Stimulated activated naive CD8-positive, alpha-beta T cell treated with anti-CD3 and anti-CD28 coated beads, Interleukin-15, Interleukin-2, amounts not matched to agents 100 U/mL and 50 U/mL, for 24 hours (primary cell): Measurements from ENCODE around the gene ORC5.
A peak's percentile ranks its signal among the peaks of the same experiment; 100 is the strongest.
"Not testable (repeated sequence)": the region's sequence is repeated elsewhere in the genome, so short reads cannot be mapped to it uniquely, and the experiment has no call there.

ENCODE experiments used
- ATAC-seq: fragments of 150-1000 bp; cut with Tn5 transposase; one replicate; pipeline ENCODE4 v1.10.0; 2021
- DNase-seq: peaks from one replicate; pipeline ENCODE4 v3.0.0; 2021

ORC5 gene

GRCh38 chr7:104192434-104192833 lies 15.4 kb downstream of the ORC5 start:
- ATAC-seq (no peak), DNase-seq (no peak)

GRCh38 chr7:104185346-104185745 lies 22.5 kb downstream of the ORC5 start:
- DNase-seq (no peak), ATAC-seq (no peak)

- DNase-seq: no peak
These were observed 28.6 kb downstream of the ORC5 start for GRCh38 chr7:104179178-104179577.

GRCh38 chr7:104177565-104178083 lies 30.2 kb downstream of the ORC5 start:
- not testable (repeated sequence) for DNase-seq, ATAC-seq

More at GRCh38 chr7:104179178-104179577, 28.6 kb downstream of the ORC5 start:
- ATAC-seq: no peak

GRCh38 chr7:104176332-104176731 lies 31.5 kb downstream of the ORC5 start:
- ATAC-seq (no peak), DNase-seq (no peak)

- DNase-seq: no peak
- ATAC-seq: no peak
These were observed 32.3 kb downstream of the ORC5 start for GRCh38 chr7:104175361-104175984.

- ATAC-seq: no peak
- DNase-seq: no peak
These were observed 33.0 kb downstream of the ORC5 start for GRCh38 chr7:104174798-104175197.

GRCh38 chr7:104162081-104162480 lies 45.7 kb downstream of the ORC5 start:
- ATAC-seq (no peak), DNase-seq (no peak)

GRCh38 chr7:104161244-104161643 lies 46.6 kb downstream of the ORC5 start:
- no peak for ATAC-seq
- no peak for DNase-seq

- ATAC-seq (no peak), DNase-seq (no peak)
These were observed 47.4 kb downstream of the ORC5 start for GRCh38 chr7:104160375-104160774.

GRCh38 chr7:104156842-104157277 lies 51.0 kb downstream of the ORC5 start:
- no peak for ATAC-seq
- no peak for DNase-seq

GRCh38 chr7:104153287-104153686 lies 54.5 kb downstream of the ORC5 start:
- DNase-seq (no peak), ATAC-seq (no peak)

- ATAC-seq (no peak), DNase-seq (no peak)
These were observed 55.3 kb downstream of the ORC5 start for GRCh38 chr7:104152468-104152867.

GRCh38 chr7:104150470-104150869 lies 57.3 kb downstream of the ORC5 start:
- DNase-seq (no peak), ATAC-seq (no peak)

GRCh38 chr7:104149822-104150221 lies 58.0 kb downstream of the ORC5 start:
- no peak for ATAC-seq

GRCh38 chr7:104142147-104142546 lies 65.7 kb downstream of the ORC5 start:
- DNase-seq: no peak
- no peak for ATAC-seq

More at GRCh38 chr7:104149822-104150221, 58.0 kb downstream of the ORC5 start:
- no peak for DNase-seq

- ATAC-seq (no peak), DNase-seq (no peak)
These were observed 69.8 kb downstream of the ORC5 start for GRCh38 chr7:104137971-104138370.

GRCh38 chr7:104137511-104137910 lies 70.3 kb downstream of the ORC5 start:
- ATAC-seq: no peak
- DNase-seq: no peak

GRCh38 chr7:104136981-104137380 lies 70.8 kb downstream of the ORC5 start:
- DNase-seq (no peak), ATAC-seq (no peak)

- ATAC-seq: no peak
- DNase-seq: no peak
These were observed 71.3 kb downstream of the ORC5 start for GRCh38 chr7:104136561-104136960.

- ATAC-seq: peak; percentile 92
- no peak for DNase-seq
These were observed 71.9 kb downstream of the ORC5 start for GRCh38 chr7:104135760-104136558.

GRCh38 chr7:104133238-104133637 lies 74.6 kb downstream of the ORC5 start:
- no peak for ATAC-seq
- no peak for DNase-seq

- DNase-seq (no peak), ATAC-seq (no peak)
These were observed 77.1 kb downstream of the ORC5 start for GRCh38 chr7:104130726-104131125.
